Panc1 (cell line): Measurements from ENCODE around the gene KRT8. TPM values are rescaled to one million over a fixed set of nuclear protein-coding genes. Genes with fewer than 3 reads are reported as not detected.
A peak's percentile ranks its signal among the peaks of the same experiment; 100 is the strongest.

ENCODE experiments used
- ATAC-seq: fragments of 200-7000 bp; cut with Tn5 transposase; 2 replicates; pipeline ENCODE4 v1.9.1; 2020; ENCODE audit warnings: mild to moderate bottlenecking, moderate library complexity
- BruUV-seq: library from RNA; stranded (reverse); fragments of 400-500 nt; replicated peaks from 2 replicates; lab custom pipeline; 2021; lab: Mats Ljungman, UMichigan
- CTCF ChIA-PET: fragments of 300-600 bp; sonication (Branson Sonifier 250); formaldehyde crosslinking; loops from one replicate; lab custom pipeline; 2022; ENCODE audit warnings: antibody characterized with exemption; lab: Charles Lee
- POLR2A ChIA-PET: fragments of 300-600 bp; sonication (Branson Sonifier 250); formaldehyde crosslinking; loops from one replicate; lab custom pipeline; 2022; ENCODE audit warnings: antibody characterized with exemption; lab: Charles Lee
- DNase-seq: peaks from one replicate; pipeline ENCODE4 v3.0.0-alpha.2; 2010; ENCODE audit warnings: low read depth, low spot score
- H3K27ac ChIP-seq: 2 replicates; pipeline ENCODE4 v1.5.1; 2011; ENCODE audit warnings: mild to moderate bottlenecking, low read length, inconsistent platforms
- H3K27me3 ChIP-seq: fragments of 200-500 bp; sonication (Bioruptor generic); 2 replicates; pipeline ENCODE4 v1.6.0; 2014; ENCODE audit warnings: low read length, inconsistent platforms; ENCODE audit not compliant: control insufficient read depth, insufficient read depth
- H3K36me3 ChIP-seq: fragments of 200-500 bp; sonication (Bioruptor generic); 2 replicates; pipeline ENCODE4 v1.5.1; 2014; ENCODE audit warnings: inconsistent platforms, mild to moderate bottlenecking, low read length, moderate library complexity; ENCODE audit not compliant: control insufficient read depth, insufficient read depth
- H3K4me1 ChIP-seq: 2 replicates; pipeline ENCODE4 v1.5.1; 2011; ENCODE audit warnings: inconsistent platforms, mild to moderate bottlenecking, low read length, moderate library complexity; ENCODE audit not compliant: control insufficient read depth, insufficient read depth
- H3K4me3 ChIP-seq, 2 experiments: 2 replicates each; pipeline ENCODE4 v1.5.1; 2011 to 2012; ENCODE audit warnings: low read depth in 2 of 2, low read length in 2 of 2, mild to moderate bottlenecking in 2 of 2, inconsistent platforms in 1 of 2, moderate library complexity in 1 of 2
- H3K9me3 ChIP-seq: fragments of 200-500 bp; sonication (Bioruptor generic); 2 replicates; pipeline ENCODE4 v1.5.1; 2014; ENCODE audit warnings: low read depth, mild to moderate bottlenecking, inconsistent platforms, low read length, moderate library complexity; ENCODE audit not compliant: control insufficient read depth, insufficient read depth
- POLR2AphosphoS5 ChIP-seq: IDR thresholded peaks from 2 replicates; pipeline ENCODE4 v1.6.1; 2012; ENCODE audit warnings: mild to moderate bottlenecking, low read depth, low read length, moderate library complexity
- SIN3A ChIP-seq: IDR thresholded peaks from 2 replicates; pipeline ENCODE4 v1.6.1; 2012; ENCODE audit warnings: low read depth, mild to moderate bottlenecking, low read length, moderate library complexity, borderline replicate concordance; ENCODE audit not compliant: insufficient read depth
- TCF7L2 ChIP-seq: IDR thresholded peaks from 2 replicates; pipeline ENCODE4 v1.6.1; 2011; ENCODE audit warnings: mild to moderate bottlenecking, low read depth, low read length, inconsistent platforms
- in situ Hi-C: cut with HindIII; loops from 2 replicates; pipeline ENCODE4 v1.10.0; 2016; ENCODE audit warnings: low sequenced_read_pairs, low pct_unique_long_range_greater_than_20kb
- intact Hi-C: fragments of 100-400 bp; cut with micrococcal nuclease; formaldehyde crosslinking; loops from one replicate; pipeline ENCODE4 v1.10.0; 2022; ENCODE audit not compliant: unreplicated experiment
- total RNA-seq: library from RNA; stranded (reverse); gene quantifications from one replicate; pipeline ENCODE4 v1.2.1, GENCODE V29; 2021; ENCODE audit not compliant: unreplicated experiment
- TF ChIP-seq, protein P1 (sequence below), 2 experiments: IDR thresholded peaks; 2 replicates each; pipeline ENCODE4 v1.6.1; 2011 to 2012; ENCODE audit warnings: low read depth in 2 of 2, control low read depth in 1 of 2, low read length in 1 of 2, mild to moderate bottlenecking in 1 of 2, moderate library complexity in 1 of 2; ENCODE audit not compliant: insufficient read depth in 1 of 2
- TF ChIP-seq, protein P2 (sequence below): fragments of 450-650 bp; IDR thresholded peaks from 2 replicates; pipeline ENCODE4 v1.5.1; 2017; ENCODE audit warnings: mild to moderate bottlenecking

The KRT8 gene
- total RNA-seq, 1 experiment from 2014 or later: 6,125 TPM

DNA sequence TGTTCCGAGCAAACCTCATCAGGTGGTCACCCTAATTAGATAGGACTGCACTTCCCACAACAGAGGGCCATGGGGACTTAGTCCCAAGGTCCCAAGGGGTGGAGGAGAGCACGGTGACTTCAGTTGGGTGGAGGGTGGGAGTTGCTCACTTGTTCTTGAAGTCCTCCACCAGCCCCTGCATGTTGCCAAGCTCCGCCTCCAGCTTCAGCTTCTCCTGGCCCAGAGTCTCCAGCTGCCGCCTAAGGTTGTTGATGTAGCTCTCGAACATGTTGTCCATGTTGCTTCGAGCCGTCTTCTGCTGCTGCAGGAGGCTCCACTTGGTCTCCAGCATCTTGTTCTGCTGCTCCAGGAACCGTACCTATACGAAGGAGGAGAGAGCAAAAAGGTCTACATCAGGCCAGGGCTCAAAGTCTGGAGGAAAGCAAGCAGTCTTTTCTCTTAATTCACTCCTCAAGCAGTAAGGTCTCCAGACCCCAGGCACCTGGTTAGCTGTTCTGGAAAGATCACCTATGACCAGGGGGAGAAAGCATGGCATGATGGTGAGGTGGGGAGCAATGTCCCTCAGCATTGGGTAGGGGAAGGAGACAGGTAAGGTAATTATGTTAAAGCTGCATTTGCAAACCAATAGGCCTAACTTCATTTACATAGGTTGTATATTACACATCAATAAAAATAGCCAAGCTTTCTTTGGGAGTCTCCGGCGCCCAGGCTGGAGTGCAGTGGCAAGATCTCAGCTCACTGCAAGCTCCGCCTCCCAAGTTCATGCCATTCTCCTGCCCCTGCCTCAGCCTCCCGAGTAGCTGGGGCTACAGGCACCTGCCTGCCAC lies 2.9 kb downstream of the KRT8 start:
- BruUV-seq: TSS peak; percentile 22
- intact Hi-C loops: no loop called here
- in situ Hi-C loops: no loop called here
- Histone ChIP-seq H3K36me3 (peaks cover 15% of the 10 kb centered on the region), H3K9me3 (no peaks in the 10 kb centered on the region), H3K4me3 (peak overlapping the region; percentile 70 to 87), H3K27ac (peak overlapping the region; percentile 86), H3K4me1 (peaks cover 60% of the 10 kb centered on the region), H3K27me3 (no peaks in the 10 kb centered on the region)
- DNase-seq (no peak), ATAC-seq (no peak)
- ChIA-PET POLR2A (interaction anchor here (0.6 to 1.4 kb wide), 4 partner anchors 21 to 67 kb away, joined by 3 to 4 read pairs (median 4); no protein-coding TSS in a partner anchor), CTCF (no interaction called here)
- TF ChIP-seq POLR2AphosphoS5: no peak; the same call in 1 of the 2 replicates
- TF ChIP-seq, protein P1, sequence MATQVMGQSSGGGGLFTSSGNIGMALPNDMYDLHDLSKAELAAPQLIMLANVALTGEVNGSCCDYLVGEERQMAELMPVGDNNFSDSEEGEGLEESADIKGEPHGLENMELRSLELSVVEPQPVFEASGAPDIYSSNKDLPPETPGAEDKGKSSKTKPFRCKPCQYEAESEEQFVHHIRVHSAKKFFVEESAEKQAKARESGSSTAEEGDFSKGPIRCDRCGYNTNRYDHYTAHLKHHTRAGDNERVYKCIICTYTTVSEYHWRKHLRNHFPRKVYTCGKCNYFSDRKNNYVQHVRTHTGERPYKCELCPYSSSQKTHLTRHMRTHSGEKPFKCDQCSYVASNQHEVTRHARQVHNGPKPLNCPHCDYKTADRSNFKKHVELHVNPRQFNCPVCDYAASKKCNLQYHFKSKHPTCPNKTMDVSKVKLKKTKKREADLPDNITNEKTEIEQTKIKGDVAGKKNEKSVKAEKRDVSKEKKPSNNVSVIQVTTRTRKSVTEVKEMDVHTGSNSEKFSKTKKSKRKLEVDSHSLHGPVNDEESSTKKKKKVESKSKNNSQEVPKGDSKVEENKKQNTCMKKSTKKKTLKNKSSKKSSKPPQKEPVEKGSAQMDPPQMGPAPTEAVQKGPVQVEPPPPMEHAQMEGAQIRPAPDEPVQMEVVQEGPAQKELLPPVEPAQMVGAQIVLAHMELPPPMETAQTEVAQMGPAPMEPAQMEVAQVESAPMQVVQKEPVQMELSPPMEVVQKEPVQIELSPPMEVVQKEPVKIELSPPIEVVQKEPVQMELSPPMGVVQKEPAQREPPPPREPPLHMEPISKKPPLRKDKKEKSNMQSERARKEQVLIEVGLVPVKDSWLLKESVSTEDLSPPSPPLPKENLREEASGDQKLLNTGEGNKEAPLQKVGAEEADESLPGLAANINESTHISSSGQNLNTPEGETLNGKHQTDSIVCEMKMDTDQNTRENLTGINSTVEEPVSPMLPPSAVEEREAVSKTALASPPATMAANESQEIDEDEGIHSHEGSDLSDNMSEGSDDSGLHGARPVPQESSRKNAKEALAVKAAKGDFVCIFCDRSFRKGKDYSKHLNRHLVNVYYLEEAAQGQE (IDR thresholded peaks at IDR 0.05; ENCODE audit: insufficient read depth in 1 of 2, low read depth in 2 of 2, low read length in 1 of 2): no peak
- TF ChIP-seq TCF7L2: no peak
- TF ChIP-seq, protein P2, sequence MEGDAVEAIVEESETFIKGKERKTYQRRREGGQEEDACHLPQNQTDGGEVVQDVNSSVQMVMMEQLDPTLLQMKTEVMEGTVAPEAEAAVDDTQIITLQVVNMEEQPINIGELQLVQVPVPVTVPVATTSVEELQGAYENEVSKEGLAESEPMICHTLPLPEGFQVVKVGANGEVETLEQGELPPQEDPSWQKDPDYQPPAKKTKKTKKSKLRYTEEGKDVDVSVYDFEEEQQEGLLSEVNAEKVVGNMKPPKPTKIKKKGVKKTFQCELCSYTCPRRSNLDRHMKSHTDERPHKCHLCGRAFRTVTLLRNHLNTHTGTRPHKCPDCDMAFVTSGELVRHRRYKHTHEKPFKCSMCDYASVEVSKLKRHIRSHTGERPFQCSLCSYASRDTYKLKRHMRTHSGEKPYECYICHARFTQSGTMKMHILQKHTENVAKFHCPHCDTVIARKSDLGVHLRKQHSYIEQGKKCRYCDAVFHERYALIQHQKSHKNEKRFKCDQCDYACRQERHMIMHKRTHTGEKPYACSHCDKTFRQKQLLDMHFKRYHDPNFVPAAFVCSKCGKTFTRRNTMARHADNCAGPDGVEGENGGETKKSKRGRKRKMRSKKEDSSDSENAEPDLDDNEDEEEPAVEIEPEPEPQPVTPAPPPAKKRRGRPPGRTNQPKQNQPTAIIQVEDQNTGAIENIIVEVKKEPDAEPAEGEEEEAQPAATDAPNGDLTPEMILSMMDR: no peak

DNA sequence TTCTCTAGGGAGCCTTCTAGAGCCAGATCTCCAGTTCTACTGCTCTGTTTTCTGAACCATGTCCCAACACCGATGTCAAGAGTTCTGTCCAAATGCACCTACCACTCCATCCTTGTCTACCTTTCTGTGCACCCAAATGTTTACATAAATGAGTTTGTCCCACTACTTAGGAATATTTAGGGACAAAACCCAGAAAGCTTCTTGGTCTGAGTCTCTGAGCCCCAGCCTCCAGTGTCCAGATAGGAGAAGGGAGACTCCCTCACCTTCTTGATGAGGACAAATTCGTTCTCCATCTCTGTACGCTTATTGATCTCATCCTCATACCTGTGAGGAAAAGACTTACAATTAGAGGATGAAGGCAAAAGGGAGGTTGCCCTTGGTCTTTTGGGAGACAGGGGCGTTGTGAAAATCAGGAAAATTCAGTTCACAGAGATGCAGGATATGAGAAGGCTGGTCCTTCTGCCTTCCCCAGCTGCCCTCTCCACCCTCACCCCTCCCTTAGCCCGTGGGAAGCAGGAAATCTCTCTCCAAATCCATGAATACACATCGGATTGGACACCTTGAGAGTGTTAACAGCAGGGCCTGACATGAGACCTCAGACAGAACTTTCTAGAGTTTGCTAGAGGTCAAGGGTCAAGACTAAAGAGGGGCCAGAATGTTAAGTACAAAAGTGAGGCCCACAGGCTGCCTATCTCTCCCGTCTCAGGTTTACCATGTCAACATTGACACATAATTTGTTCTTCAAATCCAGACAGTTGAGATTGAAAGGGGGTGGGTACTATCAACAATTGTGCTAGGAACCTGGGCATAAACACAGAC lies 3.8 kb downstream of the KRT8 start:
- in situ Hi-C loops (no loop called here), intact Hi-C loops (no loop called here)
- Histone ChIP-seq H3K36me3 (peaks cover 17% of the 10 kb centered on the region), H3K4me1 (peaks cover 60% of the 10 kb centered on the region), H3K4me3 (peak overlapping the region; percentile 70 to 87), H3K9me3 (no peaks in the 10 kb centered on the region), H3K27me3 (no peaks in the 10 kb centered on the region), H3K27ac (peak overlapping the region; percentile 86)
- ChIA-PET POLR2A (interaction anchor here (1.2 to 1.4 kb wide), 2 partner anchors 22 to 50 kb away, joined by 3 to 4 read pairs; no protein-coding TSS in a partner anchor), CTCF (no interaction called here)
- TF ChIP-seq SIN3A (no peak), POLR2AphosphoS5 (no peak), TCF7L2 (no peak)
- TF ChIP-seq, protein P2: no peak
- TF ChIP-seq, protein P1 (IDR thresholded peaks at IDR 0.05; ENCODE audit: insufficient read depth in 1 of 2, low read depth in 2 of 2, low read length in 1 of 2): no peak
- BruUV-seq: no TSS peak
- DNase-seq (no peak), ATAC-seq (no peak)
